Body of pancreas (tissue), 4 donors: ENCODE results near the gene HMHB1. TPM values are rescaled to one million over a fixed set of nuclear protein-coding genes. Genes with fewer than 3 reads are reported as not detected.

Experiments used
- ATAC-seq: fragments of 150-250 bp; one replicate; pipeline ENCODE4 v1.9.1; 2016
- DNase-seq, 4 donors: peaks; one replicate each; pipeline ENCODE4 v3.0.0-alpha.2; 2019
- H3K27ac ChIP-seq, 4 donors: fragments of 200-600 bp; sonication (generic); 1 replicate in 3 of 4; 2 replicates in 1 of 4; pipeline versions ENCODE4 v1.5.1 to v1.6.1; 2016 to 2019; ENCODE audit warnings: mild to moderate bottlenecking in 1 of 4, mixed read lengths in 1 of 4, moderate library complexity in 1 of 4
- H3K27me3 ChIP-seq, 2 donors: fragments of 200-600 bp; sonication (generic); one replicate each; pipeline ENCODE4 v1.6.0; 2016; ENCODE audit warnings: mild to moderate bottlenecking in 1 of 2
- H3K36me3 ChIP-seq, 2 donors: fragments of 200-600 bp; sonication (generic); replicated peaks in 1 of 2; 2 replicates each; pipeline ENCODE4 v1.5.1; 2016; ENCODE audit warnings: low read depth in 2 of 2; ENCODE audit not compliant: insufficient read depth in 1 of 2
- H3K4me1 ChIP-seq: fragments of 200-600 bp; sonication (generic); one replicate; pipeline ENCODE4 v1.6.0; 2016
- H3K4me3 ChIP-seq, 2 donors: fragments of 200-600 bp; sonication (generic); 1 replicate in 1 of 2; 2 replicates in 1 of 2; pipeline ENCODE4 v1.5.1; 2016 to 2019
- H3K9me3 ChIP-seq, 3 donors: fragments of 200-600 bp; sonication (generic); 1 replicate in 2 of 3; 2 replicates in 1 of 3; pipeline ENCODE4 v1.5.1; 2016
- POLR2A ChIP-seq, 3 donors: fragments of 450-650 bp; IDR thresholded peaks; one replicate each; pipeline ENCODE4 v1.6.1; 2016; ENCODE audit warnings: antibody characterized with exemption in 3 of 3, mild to moderate bottlenecking in 2 of 3
- WGBS, 2 donors: methylation state at CpG; one replicate each; pipeline ENCODE4 v1.1.5; 2017; 5-methylcytosine and 5-hydroxymethylcytosine counted together
- intact Hi-C: fragments of 100-400 bp; cut with DNase I; formaldehyde crosslinking; loops from one replicate; pipeline ENCODE4 v1.15.1; 2023
- total RNA-seq, 2 donors: library from RNA; depleted of rRNA; stranded (reverse); fragments of >200 nt; gene quantifications; one replicate each; pipeline ENCODE4 v1.1.0, GENCODE V29; 2016
- TF ChIP-seq, protein P1 (sequence below), 7 experiments: fragments of 450-650 bp in 4 of 7; fragments of 200-600 bp in 3 of 7; sonication (generic) in 3 of 7; IDR thresholded peaks; one replicate each; pipeline ENCODE4 v1.5.1; 2016 to 2019; ENCODE audit warnings: antibody characterized with exemption in 7 of 7

Gene HMHB1
- total RNA-seq, 2 donors from 2014 or later = not detected

- 93 to 98% methylated on average over 3 of the region's 3 CpGs for WGBS, 2 donors
Observed at GRCh38 chr5:143770450-143770849, 41.5 kb upstream of the HMHB1 start.

GRCh38 chr5:143771189-143771588 is 40.8 kb upstream of the HMHB1 start:
- ATAC-seq (no peak), DNase-seq (no peak)
- H3K4me1 ChIP-seq = no peaks in the 10 kb centered on the region
- no peak for TF ChIP-seq POLR2A (IDR thresholded peaks at IDR 0.05)
- TF ChIP-seq, protein P1, sequence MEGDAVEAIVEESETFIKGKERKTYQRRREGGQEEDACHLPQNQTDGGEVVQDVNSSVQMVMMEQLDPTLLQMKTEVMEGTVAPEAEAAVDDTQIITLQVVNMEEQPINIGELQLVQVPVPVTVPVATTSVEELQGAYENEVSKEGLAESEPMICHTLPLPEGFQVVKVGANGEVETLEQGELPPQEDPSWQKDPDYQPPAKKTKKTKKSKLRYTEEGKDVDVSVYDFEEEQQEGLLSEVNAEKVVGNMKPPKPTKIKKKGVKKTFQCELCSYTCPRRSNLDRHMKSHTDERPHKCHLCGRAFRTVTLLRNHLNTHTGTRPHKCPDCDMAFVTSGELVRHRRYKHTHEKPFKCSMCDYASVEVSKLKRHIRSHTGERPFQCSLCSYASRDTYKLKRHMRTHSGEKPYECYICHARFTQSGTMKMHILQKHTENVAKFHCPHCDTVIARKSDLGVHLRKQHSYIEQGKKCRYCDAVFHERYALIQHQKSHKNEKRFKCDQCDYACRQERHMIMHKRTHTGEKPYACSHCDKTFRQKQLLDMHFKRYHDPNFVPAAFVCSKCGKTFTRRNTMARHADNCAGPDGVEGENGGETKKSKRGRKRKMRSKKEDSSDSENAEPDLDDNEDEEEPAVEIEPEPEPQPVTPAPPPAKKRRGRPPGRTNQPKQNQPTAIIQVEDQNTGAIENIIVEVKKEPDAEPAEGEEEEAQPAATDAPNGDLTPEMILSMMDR (IDR thresholded peaks at IDR 0.05) = no peak
- H3K9me3 ChIP-seq = no peaks in the 10 kb centered on the region
- intact Hi-C loops = no loop called here
- H3K4me3 ChIP-seq = no peak overlapping the region
- peaks cover 0 to 3% of the 10 kb centered on the region in 2 donors for H3K27me3 ChIP-seq
- 36 to 44% methylated on average over 4 of the region's 4 CpGs for WGBS, 2 donors
- no peaks in the 10 kb centered on the region for H3K36me3 ChIP-seq
- no peak overlapping the region for H3K27ac ChIP-seq

More at GRCh38 chr5:143770450-143770849, 41.5 kb upstream of the HMHB1 start:
- Histone ChIP-seq H3K27me3 (peaks cover 0 to 3% of the 10 kb centered on the region in 2 donors), H3K27ac (no peak overlapping the region), H3K36me3 (no peaks in the 10 kb centered on the region), H3K4me3 (no peak overlapping the region), H3K9me3 (no peaks in the 10 kb centered on the region), H3K4me1 (no peaks in the 10 kb centered on the region)
- intact Hi-C loops = no loop called here
- no peak for ATAC-seq
- no peak for DNase-seq
- no peak for TF ChIP-seq POLR2A (IDR thresholded peaks at IDR 0.05)
- TF ChIP-seq, protein P1 (IDR thresholded peaks at IDR 0.05) = no peak

GRCh38 chr5:143771602-143772001 is 40.4 kb upstream of the HMHB1 start:
- Histone ChIP-seq H3K4me1 (no peaks in the 10 kb centered on the region), H3K4me3 (no peak overlapping the region), H3K9me3 (no peaks in the 10 kb centered on the region), H3K36me3 (no peaks in the 10 kb centered on the region), H3K27me3 (peaks cover 0 to 3% of the 10 kb centered on the region in 2 donors), H3K27ac (no peak overlapping the region)
- TF ChIP-seq, protein P1 (IDR thresholded peaks at IDR 0.05) = no peak
- TF ChIP-seq POLR2A (IDR thresholded peaks at IDR 0.05) = no peak
- DNase-seq = no peak
- 50 to 55% methylated on average over 2 of the region's 2 CpGs for WGBS, 2 donors
- ATAC-seq = no peak
- intact Hi-C loops = no loop called here

GRCh38 chr5:143772621-143773020 is 39.3 kb upstream of the HMHB1 start:
- TF ChIP-seq POLR2A (IDR thresholded peaks at IDR 0.05) = no peak
- TF ChIP-seq, protein P1 (IDR thresholded peaks at IDR 0.05) = no peak
- no peaks in the 10 kb centered on the region for H3K27me3 ChIP-seq
- no peak overlapping the region for H3K4me3 ChIP-seq
- no peaks in the 10 kb centered on the region for H3K36me3 ChIP-seq
- no peak overlapping the region for H3K27ac ChIP-seq
- 50 to 60% methylated on average over 1 of the region's 1 CpG for WGBS, 2 donors
- DNase-seq = no peak
- intact Hi-C loops = no loop called here
- H3K9me3 ChIP-seq = no peaks in the 10 kb centered on the region
- H3K4me1 ChIP-seq = no peaks in the 10 kb centered on the region
- no peak for ATAC-seq

DNA sequence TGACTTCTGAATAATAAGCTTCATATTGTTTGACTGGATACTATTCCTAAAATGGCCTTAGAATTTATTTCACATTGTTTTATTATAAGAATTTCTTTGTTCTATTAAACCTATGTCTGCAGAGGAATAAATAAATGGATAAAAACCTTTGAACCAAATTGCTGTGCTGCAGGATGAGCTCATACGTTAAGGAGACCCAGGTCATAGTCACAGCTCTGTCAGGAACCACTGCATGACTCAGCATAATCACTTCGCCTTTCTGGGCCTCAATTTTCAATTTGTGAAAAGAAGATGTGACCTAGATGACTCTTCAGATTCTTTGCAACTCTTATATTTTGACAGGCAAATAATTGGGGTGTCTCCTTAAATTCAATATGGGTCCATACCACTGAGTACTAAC is 36.7 kb upstream of the HMHB1 start:
- Histone ChIP-seq H3K9me3 (no peaks in the 10 kb centered on the region), H3K27ac (no peak overlapping the region), H3K4me3 (no peak overlapping the region), H3K27me3 (no peaks in the 10 kb centered on the region), H3K36me3 (no peaks in the 10 kb centered on the region), H3K4me1 (no peaks in the 10 kb centered on the region)
- DNase-seq (no peak), ATAC-seq (no peak)
- intact Hi-C loops = no loop called here
- TF ChIP-seq, protein P1 (IDR thresholded peaks at IDR 0.05) = no peak
- TF ChIP-seq POLR2A (IDR thresholded peaks at IDR 0.05) = no peak
- WGBS, 2 donors = 58 to 72% methylated on average over 2 of the region's 2 CpGs
